B cell (primary cell): ENCODE results near the gene LIPH. TPM values are rescaled to one million over a fixed set of nuclear protein-coding genes. Genes with fewer than 3 reads are reported as not detected.

Experiments
- ATAC-seq: fragments of 200-7000 bp; cut with Tn5 transposase; one replicate; pipeline ENCODE4 v1.10.0; 2021; ENCODE audit warnings: low read depth, mild to moderate bottlenecking, moderate number of reproducible peaks, moderate library complexity
- CTCF ChIA-PET: fragments of 350-600 bp; sonication (Branson Sonifier 250); formaldehyde crosslinking; loops from one replicate; lab custom pipeline; 2021; ENCODE audit warnings: antibody characterized with exemption, inconsistent platforms; lab: Charles Lee
- POLR2A ChIA-PET: fragments of 350-600 bp; sonication (Branson Sonifier 250); formaldehyde crosslinking; loops from one replicate; lab custom pipeline; 2021; ENCODE audit warnings: antibody characterized with exemption; lab: Charles Lee
- DNase-seq: peaks from one replicate; pipeline ENCODE4 v3.0.0; 2013
- H2AFZ ChIP-seq: 2 replicates; pipeline ENCODE4 v1.6.1; 2012; ENCODE audit warnings: mild to moderate bottlenecking, low read depth, low read length; ENCODE audit not compliant: insufficient read depth, poor library complexity, severe bottlenecking
- H3K27ac ChIP-seq, 2 donors: 1 replicate in 1 of 2; 2 replicates in 1 of 2; pipeline ENCODE4 v1.5.1; 2012 to 2013; ENCODE audit warnings: low read length in 2 of 2, mild to moderate bottlenecking in 2 of 2, moderate library complexity in 1 of 2
- H3K27me3 ChIP-seq, 4 experiments: fragments of 200-600 bp in 1 of 4; sonication (generic) in 1 of 4; replicated peaks in 1 of 4; 1 replicate in 2 of 4; 2 replicates in 2 of 4; pipeline versions ENCODE4 v1.6.1 to v1.7.0; 2013 to 2016; ENCODE audit warnings: low read length in 3 of 4, mild to moderate bottlenecking in 2 of 4, mixed read lengths in 1 of 4, moderate library complexity in 1 of 4; ENCODE audit not compliant: insufficient read depth in 4 of 4, control insufficient read depth in 3 of 4; ENCODE audit errors: control extremely low read depth in 1 of 4
- H3K36me3 ChIP-seq, 2 experiments: replicated peaks in 1 of 2; 1 replicate in 1 of 2; 2 replicates in 1 of 2; pipeline versions ENCODE4 v1.6.1 to v1.7.1; 2013; ENCODE audit warnings: low read length in 1 of 2; ENCODE audit not compliant: insufficient read depth in 2 of 2, control insufficient read depth in 1 of 2; ENCODE audit errors: control extremely low read depth in 1 of 2, extremely low read depth in 1 of 2
- H3K4me1 ChIP-seq, 2 donors: fragments of 200-600 bp in 1 of 2; sonication (generic) in 1 of 2; 1 replicate in 1 of 2; 2 replicates in 1 of 2; pipeline versions ENCODE4 v1.5.1 to v1.6.1; 2013 to 2017; ENCODE audit warnings: low read length in 2 of 2; ENCODE audit not compliant: control insufficient read depth in 2 of 2, insufficient read depth in 2 of 2
- H3K4me2 ChIP-seq: replicated peaks from 2 replicates; pipeline ENCODE3; 2012; ENCODE audit warnings: mild to moderate bottlenecking, low read depth, low read length; ENCODE audit not compliant: poor library complexity, severe bottlenecking
- H3K4me3 ChIP-seq, 5 experiments: fragments of 200-600 bp in 1 of 5; sonication (generic) in 1 of 5; 1 replicate in 3 of 5; 2 replicates in 2 of 5; pipeline versions ENCODE4 v1.5.1 to v1.7.0; 2011 to 2016; ENCODE audit warnings: low read length in 4 of 5, mild to moderate bottlenecking in 4 of 5, low read depth in 2 of 5, control low read depth in 1 of 5, moderate library complexity in 1 of 5; ENCODE audit not compliant: insufficient read depth in 1 of 5; ENCODE audit errors: control extremely low read depth in 1 of 5, extremely low read depth in 1 of 5
- H3K79me2 ChIP-seq: fragments of 200-600 bp; sonication (generic); one replicate; pipeline ENCODE4 v1.6.0; 2016; ENCODE audit warnings: low read length; ENCODE audit not compliant: control insufficient read depth, insufficient read depth
- H3K9ac ChIP-seq: fragments of 200-600 bp; sonication (generic); 2 replicates; pipeline ENCODE4 v1.6.1; 2017; ENCODE audit warnings: mild to moderate bottlenecking, low read length, moderate library complexity
- H3K9me3 ChIP-seq, 3 donors: one replicate each; pipeline versions ENCODE4 v1.6.1 to v1.7.1; 2013; ENCODE audit warnings: low read length in 2 of 3; ENCODE audit not compliant: control insufficient read depth in 2 of 3, insufficient read depth in 1 of 3; ENCODE audit errors: control extremely low read depth in 1 of 3
- H4K20me1 ChIP-seq: 2 replicates; pipeline ENCODE4 v1.6.0; 2012; ENCODE audit warnings: mild to moderate bottlenecking, low read length; ENCODE audit not compliant: insufficient read depth, control insufficient read depth, poor library complexity, severe bottlenecking
- H3K27ac Mint-ChIP-seq: one replicate; pipeline ENCODE4 v1.8.0; 2021; ENCODE audit warnings: mixed read lengths
- H3K27me3 Mint-ChIP-seq: one replicate; pipeline ENCODE4 v1.8.0; 2021; ENCODE audit warnings: mixed read lengths
- H3K4me1 Mint-ChIP-seq: one replicate; pipeline ENCODE4 v1.8.0; 2021; ENCODE audit warnings: mixed read lengths
- H3K4me3 Mint-ChIP-seq: one replicate; pipeline ENCODE4 v1.8.0; 2021; ENCODE audit warnings: mixed read lengths
- H3K9me3 Mint-ChIP-seq: one replicate; pipeline ENCODE4 v1.8.0; 2022; ENCODE audit warnings: mixed read lengths; ENCODE audit not compliant: insufficient read depth
- CTCF ChIP-seq: fragments of 200-600 bp; IDR thresholded peaks from one replicate; pipeline ENCODE4 v1.8.0; 2022; ENCODE audit warnings: antibody characterized with exemption, mild to moderate bottlenecking
- EZH2 ChIP-seq: IDR thresholded peaks from 2 replicates; pipeline ENCODE4 v1.6.1; 2012; ENCODE audit warnings: borderline replicate concordance, low read depth, mild to moderate bottlenecking, moderate library complexity, low read length; ENCODE audit not compliant: insufficient read depth, poor library complexity, severe bottlenecking
- WGBS: methylation state at CpG from one replicate; pipeline ENCODE4 v1.1.5; 2013; ENCODE audit warnings: missing lambda C conversion rate; ENCODE audit not compliant: insufficient coverage; 5-methylcytosine and 5-hydroxymethylcytosine counted together
- intact Hi-C: fragments of 100-400 bp; cut with micrococcal nuclease; formaldehyde crosslinking; loops from one replicate; pipeline ENCODE4 v1.10.0; 2022
- polyA plus RNA-seq: library from polyadenylated mRNA; depleted of rRNA; stranded (reverse); fragments of >200 nt; gene quantifications from 2 replicates; pipeline ENCODE4 v1.2.3, GENCODE V29; 2012
- total RNA-seq, 2 donors: library from RNA; stranded (reverse); fragments of 120-200 nt in 1 of 2; gene quantifications; 1 replicate in 1 of 2; 2 replicates in 1 of 2; pipeline versions ENCODE4 v1.2.3 to v1.2.4, GENCODE V29; 2013 to 2022

Gene LIPH
- total and polyA plus RNA-seq, 2 donors (not counting 1 experiment from before 2014, with no cell fraction given): not detected

- Histone ChIP-seq H3K4me1 (peaks cover 0 to 5% of the 10 kb centered on the region in 2 donors), H2AFZ (no peak overlapping the region), H3K4me3 (no peak overlapping the region), H3K9me3 (peaks cover 0 to 3% (median 0%) of the 10 kb centered on the region in 3 donors), H4K20me1 (no peaks in the 10 kb centered on the region), H3K79me2 (no peaks in the 10 kb centered on the region), H3K27me3 (no peaks in the 10 kb centered on the region), H3K36me3 (no peaks in the 10 kb centered on the region), H3K9ac (no peak overlapping the region), H3K4me2 (no peak overlapping the region), H3K27ac (no peak overlapping the region)
- no peak overlapping the region for H3K27ac Mint-ChIP-seq
- no peak overlapping the region for H3K4me3 Mint-ChIP-seq
- ChIA-PET POLR2A (no interaction called here), CTCF (no interaction called here)
- H3K9me3 Mint-ChIP-seq: no peaks in the 10 kb centered on the region
- peaks cover 3% of the 10 kb centered on the region for H3K4me1 Mint-ChIP-seq
- H3K27me3 Mint-ChIP-seq: peaks cover 14% of the 10 kb centered on the region
- ATAC-seq (no peak), DNase-seq (no peak)
- WGBS: no CpG with 5 or more reads among the region's 1 CpG
- intact Hi-C loops: no loop called here
- TF ChIP-seq CTCF: no peak
- TF ChIP-seq EZH2: no peak
Measured at GRCh38 chr3:185503521-185503920, 48.9 kb downstream of the LIPH start.

GRCh38 chr3:185502987-185503386 is 49.4 kb downstream of the LIPH start:
- Histone ChIP-seq H3K4me1 (peaks cover 0 to 6% of the 10 kb centered on the region in 2 donors), H3K27ac (no peak overlapping the region), H3K36me3 (no peaks in the 10 kb centered on the region), H3K4me2 (no peak overlapping the region), H3K9ac (no peak overlapping the region), H4K20me1 (no peaks in the 10 kb centered on the region), H3K9me3 (peaks cover 0 to 3% (median 0%) of the 10 kb centered on the region in 3 donors), H3K27me3 (no peaks in the 10 kb centered on the region), H3K4me3 (no peak overlapping the region), H3K79me2 (no peaks in the 10 kb centered on the region), H2AFZ (no peak overlapping the region)
- H3K4me1 Mint-ChIP-seq: peaks cover 6% of the 10 kb centered on the region
- CTCF ChIA-PET: no interaction called here
- peaks cover 12% of the 10 kb centered on the region for H3K27me3 Mint-ChIP-seq
- H3K27ac Mint-ChIP-seq: no peak overlapping the region
- POLR2A ChIA-PET: no interaction called here
- no peak for TF ChIP-seq CTCF
- no peak for TF ChIP-seq EZH2
- H3K4me3 Mint-ChIP-seq: no peak overlapping the region
- H3K9me3 Mint-ChIP-seq: no peaks in the 10 kb centered on the region
- WGBS: 97% methylated on average over 3 of the region's 3 CpGs
- intact Hi-C loops: no loop called here
- DNase-seq (no peak), ATAC-seq (no peak)
